OCI-LY1 (cell line): ENCODE measurements around the gene MAP3K9.
A peak's percentile ranks its signal among the peaks of the same experiment; 100 is the strongest.
"Not testable (repeated sequence)": the region's sequence is repeated elsewhere in the genome, so short reads cannot be mapped to it uniquely, and the experiment has no call there.

Source experiments
- H2AFZ ChIP-seq: fragments of 200-600 bp; sonication (generic), shearing (Covaris generic); 2 replicates; pipeline ENCODE4 v1.6.0; 2014; ENCODE audit warnings: antibody characterized with exemption, mild to moderate bottlenecking, low read length
- H3F3A ChIP-seq: fragments of 200-600 bp; sonication (generic), shearing (Covaris generic); 2 replicates; pipeline ENCODE4 v1.6.0; 2014; ENCODE audit warnings: mild to moderate bottlenecking, antibody characterized with exemption, low read length, moderate library complexity; ENCODE audit not compliant: insufficient read depth
- H3K27ac ChIP-seq: fragments of 200-600 bp; sonication (generic); 2 replicates; pipeline ENCODE4 v1.5.1; 2014; ENCODE audit warnings: low read length, mixed run types, mild to moderate bottlenecking, low read depth; ENCODE audit not compliant: poor library complexity, severe bottlenecking
- H3K27me3 ChIP-seq: fragments of 200-600 bp; sonication (generic); 2 replicates; pipeline ENCODE4 v1.6.0; 2014; ENCODE audit warnings: antibody characterized with exemption, mild to moderate bottlenecking, low read length, moderate library complexity; ENCODE audit not compliant: insufficient read depth
- H3K36me3 ChIP-seq: fragments of 200-600 bp; sonication (generic); 2 replicates; pipeline ENCODE4 v1.6.1; 2014; ENCODE audit warnings: mild to moderate bottlenecking, antibody characterized with exemption, low read length, moderate library complexity, mixed read lengths; ENCODE audit not compliant: insufficient read depth
- H3K4me1 ChIP-seq: fragments of 200-600 bp; sonication (generic); 2 replicates; pipeline ENCODE4 v1.5.1; 2014; ENCODE audit warnings: mild to moderate bottlenecking, low read length, moderate library complexity; ENCODE audit not compliant: insufficient read depth, severe bottlenecking
- H3K4me2 ChIP-seq: fragments of 200-600 bp; sonication (generic), shearing (Covaris generic); 2 replicates; pipeline ENCODE4 v1.6.1; 2014; ENCODE audit warnings: low read length
- H3K4me3 ChIP-seq: fragments of 200-600 bp; sonication (generic); 2 replicates; pipeline ENCODE4 v1.5.1; 2014; ENCODE audit warnings: low read length, low read depth, mild to moderate bottlenecking, mixed read lengths; ENCODE audit not compliant: poor library complexity, severe bottlenecking
- H3K79me2 ChIP-seq: fragments of 200-600 bp; shearing (Covaris generic); 2 replicates; pipeline ENCODE4 v1.6.1; 2016; ENCODE audit warnings: mixed run types, low read length, mixed read lengths; ENCODE audit not compliant: insufficient read depth
- H3K9ac ChIP-seq: fragments of 200-600 bp; sonication (generic), shearing (Covaris generic); 2 replicates; pipeline ENCODE4 v1.6.1; 2014; ENCODE audit warnings: mild to moderate bottlenecking, low read length, mixed read lengths
- H3K9me2 ChIP-seq: fragments of 200-600 bp; sonication (generic), shearing (Covaris generic); 2 replicates; pipeline ENCODE4 v1.6.1; 2014; ENCODE audit warnings: low read depth, mild to moderate bottlenecking, low read length, mixed read lengths
- H3K9me3 ChIP-seq: fragments of 200-600 bp; shearing (Covaris generic); 2 replicates; pipeline ENCODE4 v1.6.1; 2014; ENCODE audit warnings: low read length, mixed read lengths
- H4K20me1 ChIP-seq: fragments of 200-600 bp; sonication (generic), shearing (Covaris generic); 2 replicates; pipeline ENCODE4 v1.6.0; 2016; ENCODE audit warnings: mild to moderate bottlenecking, low read length; ENCODE audit not compliant: insufficient read depth
- CTCF ChIP-seq: fragments of 200-600 bp; sonication (generic), shearing (Covaris generic); IDR thresholded peaks from 2 replicates; pipeline ENCODE4 v1.5.1; 2017; ENCODE audit warnings: mild to moderate bottlenecking, antibody characterized with exemption, low read length, moderate library complexity, mixed read lengths
- EZH2 ChIP-seq: fragments of 200-600 bp; sonication (generic), shearing (Covaris generic); IDR thresholded peaks from 2 replicates; pipeline ENCODE4 v1.8.0; 2017; ENCODE audit warnings: borderline replicate concordance, mixed run types, mild to moderate bottlenecking, antibody characterized with exemption, low read length, moderate library complexity, mixed read lengths

Gene MAP3K9

GRCh38 chr14:70707138-70708038 is 101.9 kb downstream of the MAP3K9 start:
- H3K9me3 ChIP-seq: no peaks in the 10 kb centered on the region
- no peaks in the 10 kb centered on the region for H3K27me3 ChIP-seq
- no peaks in the 10 kb centered on the region for H3K4me1 ChIP-seq
- H3K9me2 ChIP-seq: no peaks in the 10 kb centered on the region
- H3F3A ChIP-seq: no peaks in the 10 kb centered on the region
- no peaks in the 10 kb centered on the region for H3K36me3 ChIP-seq
- H4K20me1 ChIP-seq: no peaks in the 10 kb centered on the region
- no peak overlapping the region for H3K27ac ChIP-seq
- H3K4me3 ChIP-seq: no peak overlapping the region
- H3K4me2 ChIP-seq: no peak overlapping the region
- peak; percentile 6; the same call in 1 of the 2 replicates for TF ChIP-seq CTCF
- no peak for TF ChIP-seq EZH2
- no peak overlapping the region for H2AFZ ChIP-seq
- no peak overlapping the region for H3K9ac ChIP-seq
- no peaks in the 10 kb centered on the region for H3K79me2 ChIP-seq

DNA sequence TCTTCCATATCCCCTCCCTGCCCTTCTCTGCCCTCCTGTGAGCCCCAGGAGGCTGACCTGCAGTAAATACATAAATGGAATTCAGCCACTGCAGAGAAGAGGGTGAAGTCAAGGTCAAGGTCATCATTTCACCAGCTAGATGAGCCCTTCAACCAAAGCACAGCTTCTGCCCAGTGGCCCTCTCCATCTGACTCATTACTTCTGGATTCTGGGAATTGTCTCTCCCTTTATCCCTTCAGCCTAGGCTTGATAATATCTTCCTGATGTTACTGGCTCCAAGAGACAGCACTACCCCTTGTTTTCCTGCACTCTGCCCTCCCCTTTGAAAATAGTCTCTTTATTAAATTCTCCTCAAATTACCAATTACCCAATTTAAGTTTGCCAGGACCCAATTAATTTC is 103.1 kb downstream of the MAP3K9 start:
- Histone ChIP-seq H3K9ac (no peak overlapping the region), H3K27me3 (no peaks in the 10 kb centered on the region), H3K4me1 (no peaks in the 10 kb centered on the region), H4K20me1 (no peaks in the 10 kb centered on the region), H3F3A (no peaks in the 10 kb centered on the region), H3K9me2 (no peaks in the 10 kb centered on the region), H3K4me2 (no peak overlapping the region), H2AFZ (no peak overlapping the region), H3K36me3 (no peaks in the 10 kb centered on the region), H3K4me3 (no peak overlapping the region), H3K79me2 (no peaks in the 10 kb centered on the region), H3K9me3 (no peaks in the 10 kb centered on the region), H3K27ac (no peak overlapping the region)
- TF ChIP-seq EZH2 (no peak), CTCF (no peak)

- Histone ChIP-seq H3K9me3 (no peaks in the 10 kb centered on the region), H3K4me3 (no peak overlapping the region), H3K27me3 (no peaks in the 10 kb centered on the region), H2AFZ (no peak overlapping the region), H3K4me1 (no peaks in the 10 kb centered on the region), H3K79me2 (no peaks in the 10 kb centered on the region), H3K9me2 (no peaks in the 10 kb centered on the region), H3K36me3 (no peaks in the 10 kb centered on the region), H3F3A (no peaks in the 10 kb centered on the region), H3K27ac (no peak overlapping the region), H3K9ac (no peak overlapping the region), H3K4me2 (no peak overlapping the region), H4K20me1 (no peaks in the 10 kb centered on the region)
- TF ChIP-seq EZH2 (no peak), CTCF (no peak)
Observed at GRCh38 chr14:70704960-70705359, 104.4 kb downstream of the MAP3K9 start.

GRCh38 chr14:70703621-70704168 is 105.6 kb downstream of the MAP3K9 start:
- not testable (repeated sequence) for H3K9me2 ChIP-seq, H3K27me3 ChIP-seq, H3F3A ChIP-seq, H4K20me1 ChIP-seq, H3K79me2 ChIP-seq, H3K4me2 ChIP-seq, H2AFZ ChIP-seq, H3K4me1 ChIP-seq, H3K9ac ChIP-seq, H3K27ac ChIP-seq, H3K36me3 ChIP-seq, H3K9me3 ChIP-seq, H3K4me3 ChIP-seq
